Stomach (tissue), 9 donors: ENCODE measurements around the gene CORO2B. TPM values are rescaled to one million over a fixed set of nuclear protein-coding genes. Genes with fewer than 3 reads are reported as not detected.
"Not testable (repeated sequence)": the region's sequence is repeated elsewhere in the genome, so short reads cannot be mapped to it uniquely, and the experiment has no call there.

Experiments
- DNase-seq, 2 donors: peaks; one replicate each; pipeline versions ENCODE4 v3.0.0 to v3.0.0-alpha.2; 2013 to 2019
- H3K27ac ChIP-seq, 5 donors: fragments of 200-600 bp in 4 of 5; sonication (generic) in 4 of 5; one replicate each; pipeline ENCODE4 v1.5.1; 2013 to 2019; ENCODE audit warnings: mild to moderate bottlenecking in 1 of 5, moderate library complexity in 1 of 5
- H3K27me3 ChIP-seq, 3 donors: fragments of 200-600 bp; sonication (generic); one replicate each; pipeline ENCODE4 v1.5.1; 2017 to 2019; ENCODE audit warnings: mixed run types in 1 of 3
- H3K36me3 ChIP-seq, 4 donors: fragments of 200-600 bp; sonication (generic); 1 replicate in 3 of 4; 2 replicates in 1 of 4; pipeline ENCODE4 v1.5.1; 2016 to 2019
- H3K4me1 ChIP-seq, 4 donors: fragments of 200-600 bp; sonication (generic); one replicate each; pipeline ENCODE4 v1.5.1; 2016 to 2019
- H3K4me3 ChIP-seq, 4 donors: fragments of 200-600 bp; sonication (generic) in 3 of 4; one replicate each; pipeline ENCODE4 v1.5.1; 2016 to 2019; ENCODE audit warnings: mild to moderate bottlenecking in 1 of 4
- H3K9me3 ChIP-seq, 4 donors: fragments of 200-600 bp; sonication (generic); one replicate each; pipeline ENCODE4 v1.5.1; 2016 to 2019
- EP300 ChIP-seq: sonication (generic); formaldehyde crosslinking; IDR thresholded peaks from one replicate; pipeline ENCODE4 v1.6.1; 2017; ENCODE audit warnings: antibody characterized with exemption
- POLR2A ChIP-seq, 4 donors: fragments of 450-650 bp; IDR thresholded peaks; one replicate each; pipeline ENCODE4 v1.6.1; 2016; ENCODE audit warnings: antibody characterized with exemption in 4 of 4, control low read depth in 2 of 4, mild to moderate bottlenecking in 1 of 4, moderate library complexity in 1 of 4
- POLR2AphosphoS5 ChIP-seq, 3 donors: sonication (generic); formaldehyde crosslinking; IDR thresholded peaks; one replicate each; pipeline ENCODE4 v1.6.1; 2016; ENCODE audit warnings: antibody characterized with exemption in 3 of 3
- WGBS, 5 donors: extraction: QIAGEN DNeasy Blood & Tissue Kit in 3 of 5; methylation state at CpG; one replicate each; pipeline versions ENCODE4 v1.1.5 to v1.1.7; 2013 to 2018; 5-methylcytosine and 5-hydroxymethylcytosine counted together
- intact Hi-C: fragments of 100-400 bp; cut with DNase I; formaldehyde crosslinking; loops from one replicate; pipeline ENCODE4 v1.15.1; 2023; ENCODE audit warnings: low total_unique reads
- polyA plus RNA-seq, 3 donors: library from polyadenylated mRNA; stranded (reverse); fragments of 200-250 nt; gene quantifications; one replicate each; pipeline ENCODE4 v1.2.3, GENCODE V29; 2013
- total RNA-seq, 5 donors: library from RNA; depleted of rRNA; stranded (reverse); fragments of >200 nt; gene quantifications; one replicate each; pipeline versions ENCODE4 v1.1.0 to v1.2.3, GENCODE V29; 2014 to 2016
- TF ChIP-seq, protein P1 (sequence below), 7 experiments: fragments of 450-650 bp in 4 of 7; fragments of 200-600 bp in 3 of 7; sonication (generic) in 3 of 7; IDR thresholded peaks; one replicate each; pipeline ENCODE4 v1.5.1; 2016 to 2019; ENCODE audit warnings: antibody characterized with exemption in 7 of 7, control low read depth in 2 of 7, mild to moderate bottlenecking in 1 of 7
- donor health status: healthy with polysubstance abuse.
- donor health status: Bipolar disorder and iron deficiency.
- donor health status: healthy.

Gene CORO2B
- total and polyA plus RNA-seq, 8 donors, result 0.89 to 3.7 (median 2.3) TPM; not detected in 1

DNA sequence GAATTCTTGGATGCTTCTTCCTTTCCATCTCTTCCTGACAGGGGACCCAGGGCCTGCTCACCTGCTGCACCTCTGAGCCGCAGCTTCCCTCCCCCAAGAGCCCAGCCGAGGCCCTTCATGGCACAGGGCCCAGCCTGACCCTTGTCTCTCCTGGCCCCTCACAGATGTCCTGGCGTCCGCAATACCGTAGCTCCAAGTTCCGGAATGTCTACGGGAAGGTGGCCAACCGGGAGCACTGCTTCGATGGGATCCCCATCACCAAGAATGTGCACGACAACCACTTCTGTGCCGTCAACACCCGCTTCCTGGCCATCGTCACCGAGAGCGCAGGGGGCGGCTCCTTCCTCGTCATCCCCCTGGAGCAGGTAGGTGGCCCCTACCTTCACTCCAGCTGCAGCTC lies 66.2 kb downstream of the CORO2B start:
- no peaks in the 10 kb centered on the region for H3K36me3 ChIP-seq
- no peak overlapping the region for H3K27ac ChIP-seq
- 88 to 97% (median 93%) methylated on average over 16 to 17 of the region's 17 CpGs for WGBS, 5 donors
- no peaks in the 10 kb centered on the region for H3K27me3 ChIP-seq
- intact Hi-C loops, result no loop called here
- TF ChIP-seq EP300 (no peak), POLR2AphosphoS5 (IDR thresholded peaks at IDR 0.05) (no peak), POLR2A (IDR thresholded peaks at IDR 0.05) (no peak)
- TF ChIP-seq, protein P1, sequence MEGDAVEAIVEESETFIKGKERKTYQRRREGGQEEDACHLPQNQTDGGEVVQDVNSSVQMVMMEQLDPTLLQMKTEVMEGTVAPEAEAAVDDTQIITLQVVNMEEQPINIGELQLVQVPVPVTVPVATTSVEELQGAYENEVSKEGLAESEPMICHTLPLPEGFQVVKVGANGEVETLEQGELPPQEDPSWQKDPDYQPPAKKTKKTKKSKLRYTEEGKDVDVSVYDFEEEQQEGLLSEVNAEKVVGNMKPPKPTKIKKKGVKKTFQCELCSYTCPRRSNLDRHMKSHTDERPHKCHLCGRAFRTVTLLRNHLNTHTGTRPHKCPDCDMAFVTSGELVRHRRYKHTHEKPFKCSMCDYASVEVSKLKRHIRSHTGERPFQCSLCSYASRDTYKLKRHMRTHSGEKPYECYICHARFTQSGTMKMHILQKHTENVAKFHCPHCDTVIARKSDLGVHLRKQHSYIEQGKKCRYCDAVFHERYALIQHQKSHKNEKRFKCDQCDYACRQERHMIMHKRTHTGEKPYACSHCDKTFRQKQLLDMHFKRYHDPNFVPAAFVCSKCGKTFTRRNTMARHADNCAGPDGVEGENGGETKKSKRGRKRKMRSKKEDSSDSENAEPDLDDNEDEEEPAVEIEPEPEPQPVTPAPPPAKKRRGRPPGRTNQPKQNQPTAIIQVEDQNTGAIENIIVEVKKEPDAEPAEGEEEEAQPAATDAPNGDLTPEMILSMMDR (IDR thresholded peaks at IDR 0.05), result no peak
- no peaks in the 10 kb centered on the region for H3K9me3 ChIP-seq
- DNase-seq, result no peak
- H3K4me1 ChIP-seq, result no peaks in the 10 kb centered on the region
- H3K4me3 ChIP-seq, result no peak overlapping the region

DNA sequence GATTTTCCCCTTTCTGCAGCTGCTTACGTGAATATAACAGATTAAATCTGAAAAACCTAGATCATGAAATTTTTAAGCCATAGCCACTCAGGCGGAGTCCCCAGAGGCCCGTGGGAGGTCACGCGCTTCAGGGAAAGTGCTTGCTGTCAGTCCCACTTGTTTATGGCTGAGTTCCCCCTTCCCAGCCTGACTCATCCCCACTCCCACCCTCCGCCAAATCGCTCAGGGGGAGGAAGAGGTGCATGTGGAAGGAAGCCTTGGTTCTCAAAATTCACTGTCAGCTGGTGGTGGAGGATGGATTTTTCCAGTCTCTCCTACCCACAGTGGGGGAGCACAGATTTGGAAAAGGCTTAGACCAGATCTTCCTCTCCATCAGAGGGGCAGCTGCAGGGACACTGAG lies 67.4 kb downstream of the CORO2B start:
- DNase-seq, result no peak
- Histone ChIP-seq H3K27me3 (no peaks in the 10 kb centered on the region), H3K9me3 (no peaks in the 10 kb centered on the region), H3K27ac (no peak overlapping the region), H3K4me3 (no peak overlapping the region), H3K36me3 (no peaks in the 10 kb centered on the region), H3K4me1 (no peaks in the 10 kb centered on the region)
- WGBS, 5 donors, result 71 to 82% (median 74%) methylated on average over 7 of the region's 7 CpGs
- TF ChIP-seq POLR2A (IDR thresholded peaks at IDR 0.05) (no peak), EP300 (no peak), POLR2AphosphoS5 (IDR thresholded peaks at IDR 0.05) (no peak)
- TF ChIP-seq, protein P1 (IDR thresholded peaks at IDR 0.05), result no peak
- intact Hi-C loops, result no loop called here

DNA sequence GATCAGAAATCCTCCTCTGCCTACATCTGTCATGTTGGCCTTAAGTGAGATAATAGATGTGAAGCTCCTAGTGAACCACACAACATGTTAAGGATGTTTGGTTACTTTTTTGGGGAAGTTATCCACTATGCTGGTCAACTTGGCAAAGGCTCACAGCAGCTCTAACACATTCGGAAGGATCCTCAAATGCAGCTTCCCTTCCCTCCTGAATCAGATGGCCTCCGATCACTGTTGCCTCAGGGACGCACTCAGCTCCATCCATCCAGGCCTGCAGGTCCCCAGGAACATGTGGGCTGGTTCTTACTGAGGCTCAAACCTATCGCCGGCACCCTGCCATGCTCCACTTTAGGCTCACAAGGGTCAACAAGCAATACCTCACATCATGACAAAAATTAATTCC lies 67.9 kb downstream of the CORO2B start:
- Histone ChIP-seq H3K4me3 (no peak overlapping the region), H3K27me3 (no peaks in the 10 kb centered on the region), H3K9me3 (no peaks in the 10 kb centered on the region), H3K27ac (no peak overlapping the region), H3K36me3 (no peaks in the 10 kb centered on the region), H3K4me1 (no peaks in the 10 kb centered on the region)
- intact Hi-C loops, result no loop called here
- TF ChIP-seq POLR2AphosphoS5 (IDR thresholded peaks at IDR 0.05) (no peak), POLR2A (IDR thresholded peaks at IDR 0.05) (no peak), EP300 (no peak)
- TF ChIP-seq, protein P1 (IDR thresholded peaks at IDR 0.05), result no peak
- 76 to 89% (median 84%) methylated on average over 5 of the region's 5 CpGs for WGBS, 5 donors
- DNase-seq, result no peak

DNA sequence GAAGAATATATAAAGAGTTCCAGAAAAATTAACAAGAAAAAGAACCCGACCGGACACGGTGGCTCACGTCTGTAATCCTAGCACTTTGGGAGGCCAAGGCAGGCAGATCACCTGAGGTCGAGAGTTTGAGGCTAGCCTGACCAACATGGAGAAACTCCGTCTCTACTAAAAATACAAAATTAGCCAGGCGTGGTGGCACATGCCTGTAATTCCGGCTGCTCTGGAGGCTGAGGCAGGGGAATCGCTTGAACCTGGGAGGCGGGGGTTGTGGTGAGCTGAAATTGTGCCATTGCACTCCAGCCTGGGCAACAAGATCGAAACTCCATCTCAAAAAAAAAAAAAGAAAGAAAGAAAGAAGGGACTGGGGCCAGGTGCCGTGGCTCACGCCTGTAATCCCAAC lies 68.6 kb downstream of the CORO2B start:
- H3K27me3 ChIP-seq, H3K9me3 ChIP-seq, H3K27ac ChIP-seq, H3K36me3 ChIP-seq, H3K4me3 ChIP-seq, DNase-seq, intact Hi-C loops, H3K4me1 ChIP-seq: not testable (repeated sequence)
- WGBS, 5 donors, result 87 to 94% (median 91%) methylated on average over 13 of the region's 13 CpGs

DNA sequence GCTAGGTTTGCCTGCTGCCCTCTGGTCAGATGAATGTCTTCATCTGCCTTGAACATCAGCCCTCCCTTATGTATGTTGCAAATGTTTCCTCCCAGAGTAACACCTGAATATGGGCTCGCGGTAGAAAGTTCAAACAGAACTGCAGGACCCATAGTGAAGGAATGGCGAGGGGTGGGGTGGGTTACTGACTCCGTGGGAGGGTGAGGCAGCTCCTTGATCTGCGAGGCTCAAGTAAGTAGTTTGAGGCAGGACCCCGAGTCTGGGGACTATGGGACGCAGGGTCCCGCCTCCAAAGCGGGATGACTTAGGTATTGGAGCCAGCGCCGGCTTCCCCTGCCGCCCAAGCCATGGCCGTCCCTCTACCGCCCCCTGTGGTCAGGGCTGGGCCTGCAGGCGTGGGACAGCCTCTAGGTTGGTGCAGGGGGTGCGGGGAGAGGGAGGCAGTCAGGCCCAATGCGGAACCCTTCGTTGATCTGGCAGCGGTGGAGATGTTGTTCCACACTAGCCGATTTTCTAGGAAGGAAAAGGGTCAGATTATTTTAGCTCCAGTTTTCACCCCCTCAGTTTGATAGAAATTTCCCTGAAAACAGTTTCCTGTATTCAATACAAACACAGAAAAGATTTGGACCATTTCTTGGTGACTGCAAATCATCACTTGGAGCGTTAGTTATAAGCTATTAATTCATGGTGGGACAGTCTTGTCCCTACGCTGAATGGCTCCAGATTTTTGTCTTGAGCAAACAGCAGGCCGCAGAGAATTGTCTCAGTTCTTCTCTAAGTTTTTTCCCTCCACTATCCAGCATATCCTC lies 72.3 kb downstream of the CORO2B start:
- peak; percentile 61 to 82 for DNase-seq
- intact Hi-C loops, result no loop called here
- no peaks in the 10 kb centered on the region for H3K36me3 ChIP-seq
- H3K27me3 ChIP-seq, result no peaks in the 10 kb centered on the region
- 40 to 62% (median 55%) methylated on average over 17 to 23 of the region's 23 CpGs for WGBS, 5 donors
- H3K27ac ChIP-seq, result no peak overlapping the region
- H3K4me3 ChIP-seq, result no peak overlapping the region
- H3K4me1 ChIP-seq, result no peaks in the 10 kb centered on the region
- H3K9me3 ChIP-seq, result no peaks in the 10 kb centered on the region
- TF ChIP-seq, protein P1 (IDR thresholded peaks at IDR 0.05), result peak in 4 of 7 experiments; percentile 36 to 56 (median 50)
- no peak for TF ChIP-seq POLR2A (IDR thresholded peaks at IDR 0.05)
